GM12892 (cell line): Measurements from ENCODE around the gene BEAN1.

Source experiments
- POLR2A ChIP-seq: IDR thresholded peaks from 2 replicates; pipeline ENCODE4 v1.6.1; 2011; ENCODE audit warnings: low read depth, low read length, control low read depth
- POLR2AphosphoS5 ChIP-seq: IDR thresholded peaks from 2 replicates; pipeline ENCODE4 v1.6.1; 2011; ENCODE audit warnings: low read depth, low read length, control low read depth
- TAF1 ChIP-seq: IDR thresholded peaks from 2 replicates; pipeline ENCODE4 v1.6.1; 2011; ENCODE audit warnings: low read depth, mild to moderate bottlenecking, control low read depth, low read length, borderline replicate concordance

GRCh38 chr16:66469947-66470546 is 43.0 kb downstream of the BEAN1 start:
- no peak for TF ChIP-seq POLR2AphosphoS5
- TF ChIP-seq TAF1, result no peak
- no peak for TF ChIP-seq POLR2A
